ENCODE data around the gene DTNBP1.

GRCh38 chr6:15502446-15503345 is 160.1 kb downstream of the DTNBP1 start:
- TF ChIP-seq CTCF (conservative IDR thresholded peaks at IDR 0.05; ENCODE audit: low read depth, low read length), result no peak
- no peak for TF ChIP-seq RFX5 (IDR thresholded peaks at IDR 0.05; ENCODE audit: low read depth, low read length)
- TF ChIP-seq MAFK (IDR thresholded peaks at IDR 0.05; ENCODE audit: low read depth, low read length), result no peak
- TF ChIP-seq POLR2A (IDR thresholded peaks at IDR 0.05; ENCODE audit: low read depth, low read length), result no peak
- TF ChIP-seq USF2 (IDR thresholded peaks at IDR 0.05; ENCODE audit: low read depth, low read length), result no peak
- no peak for TF ChIP-seq BHLHE40 (IDR thresholded peaks at IDR 0.05; ENCODE audit: low read depth, low read length)
- TF ChIP-seq RAD21 (IDR thresholded peaks at IDR 0.05; ENCODE audit: low read length), result no peak
- TF ChIP-seq FOS (IDR thresholded peaks at IDR 0.05; ENCODE audit: low read depth, low read length), result no peak
- no peak for TF ChIP-seq ELK1 (IDR thresholded peaks at IDR 0.05; ENCODE audit: borderline replicate concordance, low read depth, low read length)
